Trophoblast cell (in vitro differentiated cells and primary cell): Measurements from ENCODE around the gene IZUMO1R.

ENCODE experiments used
- DNase-seq, 2 donors: peaks; one replicate each; pipeline ENCODE4 v3.0.0-alpha.2; 2016
- H2AFZ ChIP-seq: 2 replicates; pipeline ENCODE4 v1.6.1; 2013; ENCODE audit warnings: low read length, moderate library complexity, mild to moderate bottlenecking; ENCODE audit not compliant: insufficient read depth, poor library complexity
- H2AK5ac ChIP-seq: 2 replicates; pipeline ENCODE4 v1.6.1; 2013; ENCODE audit warnings: mild to moderate bottlenecking, low read length
- H2BK120ac ChIP-seq: 2 replicates; pipeline ENCODE4 v1.6.1; 2013; ENCODE audit warnings: low read length, mild to moderate bottlenecking, moderate library complexity; ENCODE audit not compliant: insufficient read depth, poor library complexity
- H2BK12ac ChIP-seq: 2 replicates; pipeline ENCODE4 v1.6.1; 2013; ENCODE audit warnings: mild to moderate bottlenecking, low read length, moderate library complexity
- H2BK5ac ChIP-seq: 2 replicates; pipeline ENCODE4 v1.6.1; 2013; ENCODE audit warnings: low read length, low read depth, moderate library complexity, mild to moderate bottlenecking; ENCODE audit not compliant: poor library complexity
- H3K14ac ChIP-seq: 2 replicates; pipeline ENCODE4 v1.6.1; 2013; ENCODE audit warnings: mild to moderate bottlenecking, low read length
- H3K18ac ChIP-seq: 2 replicates; pipeline ENCODE4 v1.6.1; 2013; ENCODE audit warnings: mild to moderate bottlenecking, low read length
- H3K23ac ChIP-seq: 2 replicates; pipeline ENCODE4 v1.6.1; 2013; ENCODE audit warnings: low read length
- H3K27ac ChIP-seq: 2 replicates; pipeline ENCODE4 v1.5.1; 2013; ENCODE audit warnings: low read depth, mild to moderate bottlenecking, inconsistent platforms, low read length, moderate library complexity
- H3K27me3 ChIP-seq: 2 replicates; pipeline ENCODE4 v1.6.1; 2013; ENCODE audit warnings: inconsistent platforms, mild to moderate bottlenecking, low read length, moderate library complexity; ENCODE audit not compliant: insufficient read depth
- H3K36me3 ChIP-seq, 2 experiments: 1 replicate in 1 of 2; 2 replicates in 1 of 2; pipeline ENCODE4 v1.6.1; 2013; ENCODE audit warnings: low read length in 2 of 2, mild to moderate bottlenecking in 2 of 2, moderate library complexity in 1 of 2; ENCODE audit not compliant: insufficient read depth in 2 of 2, control insufficient read depth in 1 of 2
- H3K4ac ChIP-seq: 2 replicates; pipeline ENCODE4 v1.6.1; 2013; ENCODE audit warnings: low read depth, mild to moderate bottlenecking, low read length, moderate library complexity
- H3K4me1 ChIP-seq, 2 experiments: 1 replicate in 1 of 2; 2 replicates in 1 of 2; pipeline ENCODE4 v1.6.1; 2013; ENCODE audit warnings: low read length in 2 of 2, mild to moderate bottlenecking in 2 of 2, moderate library complexity in 1 of 2; ENCODE audit not compliant: insufficient read depth in 2 of 2, control insufficient read depth in 1 of 2
- H3K4me2 ChIP-seq: 2 replicates; pipeline ENCODE4 v1.6.1; 2013; ENCODE audit warnings: inconsistent platforms, mild to moderate bottlenecking, low read length, moderate library complexity
- H3K4me3 ChIP-seq: 2 replicates; pipeline ENCODE4 v1.5.1; 2013; ENCODE audit warnings: mild to moderate bottlenecking, low read depth, low read length, inconsistent platforms
- H3K79me1 ChIP-seq: one replicate; pipeline ENCODE4 v1.6.1; 2013; ENCODE audit warnings: low read length
- H3K79me2 ChIP-seq: 2 replicates; pipeline ENCODE4 v1.6.1; 2013; ENCODE audit warnings: low read length, mild to moderate bottlenecking; ENCODE audit not compliant: control insufficient read depth, insufficient read depth, poor library complexity
- H3K9ac ChIP-seq: 2 replicates; pipeline ENCODE4 v1.6.1; 2013; ENCODE audit warnings: mild to moderate bottlenecking, low read length
- H3K9me3 ChIP-seq: 2 replicates; pipeline ENCODE4 v1.6.1; 2013; ENCODE audit warnings: low read depth, mild to moderate bottlenecking, control low read depth, inconsistent platforms, low read length; ENCODE audit not compliant: insufficient read depth
- H4K12ac ChIP-seq: 2 replicates; pipeline ENCODE4 v1.6.1; 2013; ENCODE audit warnings: low read depth, mild to moderate bottlenecking, low read length, moderate library complexity
- H4K8ac ChIP-seq: 2 replicates; pipeline ENCODE4 v1.6.1; 2013; ENCODE audit warnings: low read depth, mild to moderate bottlenecking, low read length, moderate library complexity
- H4K91ac ChIP-seq: one replicate; pipeline ENCODE4 v1.6.1; 2013; ENCODE audit warnings: low read depth, mild to moderate bottlenecking, low read length, moderate library complexity
- WGBS: extraction: QIAGEN DNeasy Blood & Tissue Kit; methylation state at CpG from one replicate; pipeline ENCODE4 v1.1.7; 2013; ENCODE audit warnings: missing lambda C conversion rate; ENCODE audit not compliant: insufficient read length, insufficient coverage; ENCODE audit errors: extremely low coverage; 5-methylcytosine and 5-hydroxymethylcytosine counted together

Gene IZUMO1R

GRCh38 chr11:94307101-94307791 lies 2.9 kb downstream of the IZUMO1R start:
- H3K4me2 ChIP-seq, result no peak overlapping the region
- H3K14ac ChIP-seq, result no peak overlapping the region
- H3K9me3 ChIP-seq, result peaks cover 3% of the 10 kb centered on the region
- no peak overlapping the region for H3K27ac ChIP-seq
- no peak overlapping the region for H2BK120ac ChIP-seq
- no peak overlapping the region for H3K9ac ChIP-seq
- no peak overlapping the region for H4K91ac ChIP-seq
- H4K12ac ChIP-seq, result no peak overlapping the region
- H3K27me3 ChIP-seq, result no peaks in the 10 kb centered on the region
- no peak overlapping the region for H3K4me3 ChIP-seq
- no peak for DNase-seq
- H2AK5ac ChIP-seq, result no peak overlapping the region
- no peaks in the 10 kb centered on the region for H3K4me1 ChIP-seq
- no CpG with 5 or more reads among the region's 14 CpGs for WGBS
- no peak overlapping the region for H4K8ac ChIP-seq
- H2BK5ac ChIP-seq, result no peak overlapping the region
- no peak overlapping the region for H2AFZ ChIP-seq
- H3K18ac ChIP-seq, result no peak overlapping the region
- no peaks in the 10 kb centered on the region for H3K36me3 ChIP-seq
- H2BK12ac ChIP-seq, result no peak overlapping the region
- no peaks in the 10 kb centered on the region for H3K79me1 ChIP-seq
- no peaks in the 10 kb centered on the region for H3K79me2 ChIP-seq
- H3K4ac ChIP-seq, result no peak overlapping the region
- no peak overlapping the region for H3K23ac ChIP-seq

GRCh38 chr11:94308024-94308423 lies 3.6 kb downstream of the IZUMO1R start:
- Histone ChIP-seq H2BK12ac (no peak overlapping the region), H3K79me2 (no peaks in the 10 kb centered on the region), H4K12ac (no peak overlapping the region), H3K4me1 (no peaks in the 10 kb centered on the region), H3K36me3 (no peaks in the 10 kb centered on the region), H3K14ac (no peak overlapping the region), H3K27me3 (no peaks in the 10 kb centered on the region), H3K27ac (no peak overlapping the region), H2BK120ac (no peak overlapping the region), H3K9me3 (peaks cover 3% of the 10 kb centered on the region), H4K8ac (no peak overlapping the region), H3K23ac (no peak overlapping the region), H3K18ac (no peak overlapping the region), H2BK5ac (no peak overlapping the region), H3K9ac (no peak overlapping the region), H2AFZ (no peak overlapping the region), H3K4me2 (no peak overlapping the region), H3K4ac (no peak overlapping the region), H3K79me1 (no peaks in the 10 kb centered on the region), H4K91ac (no peak overlapping the region), H3K4me3 (no peak overlapping the region), H2AK5ac (no peak overlapping the region)
- WGBS, result no CpG with 5 or more reads among the region's 5 CpGs
- no peak for DNase-seq

GRCh38 chr11:94309757-94310156 lies 5.4 kb downstream of the IZUMO1R start:
- Histone ChIP-seq H3K4me1 (no peaks in the 10 kb centered on the region), H4K8ac (no peak overlapping the region), H3K9me3 (peaks cover 3% of the 10 kb centered on the region), H3K23ac (no peak overlapping the region), H2AK5ac (no peak overlapping the region), H2BK12ac (no peak overlapping the region), H2BK5ac (no peak overlapping the region), H3K4me2 (no peak overlapping the region), H3K18ac (no peak overlapping the region), H3K36me3 (no peaks in the 10 kb centered on the region), H3K27me3 (no peaks in the 10 kb centered on the region), H2BK120ac (no peak overlapping the region), H3K27ac (no peak overlapping the region), H3K79me2 (no peaks in the 10 kb centered on the region), H3K79me1 (no peaks in the 10 kb centered on the region), H3K4me3 (no peak overlapping the region), H4K91ac (no peak overlapping the region), H4K12ac (no peak overlapping the region), H3K14ac (no peak overlapping the region), H2AFZ (no peak overlapping the region), H3K4ac (no peak overlapping the region), H3K9ac (no peak overlapping the region)
- no peak for DNase-seq
- WGBS, result no CpG with 5 or more reads among the region's 1 CpG

GRCh38 chr11:94310191-94310875 lies 6.0 kb downstream of the IZUMO1R start:
- Histone ChIP-seq H4K8ac (no peak overlapping the region), H2BK12ac (no peak overlapping the region), H4K91ac (no peak overlapping the region), H3K36me3 (no peaks in the 10 kb centered on the region), H3K79me2 (no peaks in the 10 kb centered on the region), H2BK5ac (no peak overlapping the region), H3K27me3 (no peaks in the 10 kb centered on the region), H3K14ac (no peak overlapping the region), H2AFZ (no peak overlapping the region), H3K4me2 (no peak overlapping the region), H2BK120ac (no peak overlapping the region), H4K12ac (no peak overlapping the region), H3K79me1 (no peaks in the 10 kb centered on the region), H3K23ac (no peak overlapping the region), H3K9me3 (peaks cover 3% of the 10 kb centered on the region), H3K18ac (no peak overlapping the region), H3K27ac (no peak overlapping the region), H3K4me3 (no peak overlapping the region), H3K4me1 (no peaks in the 10 kb centered on the region), H2AK5ac (no peak overlapping the region), H3K4ac (no peak overlapping the region), H3K9ac (no peak overlapping the region)
- no CpG with 5 or more reads among the region's 5 CpGs for WGBS
- DNase-seq, result no peak
